OCI-LY7 (cell line): ENCODE data around the gene GPAT3. TPM values are rescaled to one million over a fixed set of nuclear protein-coding genes. Genes with fewer than 3 reads are reported as not detected.

Source experiments
- BruUV-seq: library from RNA; stranded (reverse); fragments of 400-500 nt; replicated peaks from 2 replicates; lab custom pipeline; 2021; lab: Mats Ljungman, UMichigan
- CTCF ChIA-PET: fragments of 300-600 bp; sonication (Branson Sonifier 250); formaldehyde crosslinking; loops from one replicate; lab custom pipeline; 2022; ENCODE audit warnings: antibody characterized with exemption; ENCODE audit not compliant: unreplicated experiment; lab: Charles Lee
- POLR2A ChIA-PET: fragments of 300-600 bp; sonication (Branson Sonifier 250); formaldehyde crosslinking; loops from one replicate; lab custom pipeline; 2022; ENCODE audit warnings: antibody characterized with exemption; lab: Charles Lee
- DNase-seq: peaks from one replicate; pipeline ENCODE4 v3.0.0-alpha.2; 2015; ENCODE audit warnings: low spot score
- H2AFZ ChIP-seq: fragments of 200-600 bp; sonication (generic), shearing (Covaris generic); 2 replicates; pipeline ENCODE4 v1.6.1; 2014; ENCODE audit warnings: mild to moderate bottlenecking, antibody characterized with exemption, low read length, moderate library complexity
- H3K27ac ChIP-seq: fragments of 200-600 bp; sonication (generic); 2 replicates; pipeline ENCODE4 v1.5.1; 2014; ENCODE audit warnings: mixed run types, low read depth, mild to moderate bottlenecking, moderate library complexity, low read length, inconsistent platforms; ENCODE audit not compliant: poor library complexity, severe bottlenecking
- H3K36me3 ChIP-seq: fragments of 200-600 bp; sonication (generic); 2 replicates; pipeline ENCODE4 v1.6.1; 2014; ENCODE audit warnings: mild to moderate bottlenecking, antibody characterized with exemption, low read length, moderate library complexity, mixed read lengths; ENCODE audit not compliant: insufficient read depth
- H3K4me1 ChIP-seq: fragments of 200-600 bp; sonication (generic); 2 replicates; pipeline ENCODE4 v1.5.1; 2014; ENCODE audit warnings: mild to moderate bottlenecking, low read length; ENCODE audit not compliant: insufficient read depth, poor library complexity, severe bottlenecking
- H3K4me2 ChIP-seq: fragments of 200-600 bp; sonication (generic); 2 replicates; pipeline ENCODE4 v1.6.1; 2014; ENCODE audit warnings: mild to moderate bottlenecking, low read length
- H3K4me3 ChIP-seq: fragments of 200-600 bp; sonication (generic); 2 replicates; pipeline ENCODE4 v1.5.1; 2014; ENCODE audit warnings: mild to moderate bottlenecking, low read depth, low read length; ENCODE audit not compliant: poor library complexity, severe bottlenecking
- H3K79me2 ChIP-seq: fragments of 200-600 bp; sonication (generic); 2 replicates; pipeline ENCODE4 v1.6.1; 2016; ENCODE audit warnings: low read depth, mild to moderate bottlenecking, low read length, moderate library complexity, mixed read lengths; ENCODE audit not compliant: insufficient read depth
- H3K9me2 ChIP-seq: fragments of 200-600 bp; sonication (generic); 2 replicates; pipeline ENCODE4 v1.6.1; 2016; ENCODE audit warnings: mild to moderate bottlenecking, low read length, mixed read lengths; ENCODE audit not compliant: insufficient read depth
- H3K9me3 ChIP-seq: fragments of 200-600 bp; sonication (generic); 2 replicates; pipeline ENCODE4 v1.6.1; 2014; ENCODE audit warnings: mild to moderate bottlenecking, mixed run types, low read length, mixed read lengths
- H4K20me1 ChIP-seq: fragments of 200-600 bp; sonication (generic); 2 replicates; pipeline ENCODE4 v1.6.1; 2014; ENCODE audit warnings: mild to moderate bottlenecking, antibody characterized with exemption, low read length, moderate library complexity, mixed read lengths; ENCODE audit not compliant: insufficient read depth
- CTCF ChIP-seq: fragments of 200-600 bp; sonication (generic); conservative IDR thresholded peaks from 2 replicates; pipeline ENCODE4 v1.5.1; 2014; ENCODE audit warnings: mild to moderate bottlenecking, antibody characterized with exemption, low read length, moderate library complexity, mixed read lengths
- EZH2phosphoT487 ChIP-seq: fragments of 200-600 bp; sonication (generic); IDR thresholded peaks from 2 replicates; pipeline ENCODE4 v1.6.1; 2018; ENCODE audit warnings: low read depth, borderline replicate concordance, mild to moderate bottlenecking, mixed run types, antibody characterized with exemption, low read length, moderate library complexity, mixed read lengths
- intact Hi-C: fragments of 100-400 bp; cut with micrococcal nuclease; formaldehyde crosslinking; loops from one replicate; pipeline ENCODE4 v1.10.0; 2022; ENCODE audit not compliant: unreplicated experiment
- total RNA-seq, 2 experiments: library from RNA; depleted of rRNA in 1 of 2; stranded (reverse); fragments of >200 nt in 1 of 2; shearing (Covaris generic) in 1 of 2; gene quantifications; 2 replicates each; pipeline ENCODE4 v1.2.3, GENCODE V29; 2014 to 2022

The GPAT3 gene
- total RNA-seq, 2 experiments from 2014 or later: 0.41 TPM; not detected in 1

- no TSS peak for BruUV-seq
- intact Hi-C loops: no loop called here
- Histone ChIP-seq H4K20me1 (no peaks in the 10 kb centered on the region), H3K9me3 (no peaks in the 10 kb centered on the region), H3K4me2 (no peak overlapping the region), H3K4me1 (no peaks in the 10 kb centered on the region), H3K36me3 (no peaks in the 10 kb centered on the region), H3K79me2 (no peaks in the 10 kb centered on the region), H3K4me3 (no peak overlapping the region), H3K27ac (no peak overlapping the region), H3K9me2 (no peaks in the 10 kb centered on the region), H2AFZ (no peak overlapping the region)
- DNase-seq: no peak
- ChIA-PET POLR2A (no interaction called here), CTCF (no interaction called here)
- TF ChIP-seq EZH2phosphoT487 (no peak), CTCF (no peak)
Observed at GRCh38 chr4:83561381-83561780, 25.5 kb downstream of the GPAT3 start.

- Histone ChIP-seq H3K4me2 (no peak overlapping the region), H3K9me3 (no peaks in the 10 kb centered on the region), H3K27ac (no peak overlapping the region), H3K4me3 (no peak overlapping the region), H3K9me2 (no peaks in the 10 kb centered on the region), H4K20me1 (no peaks in the 10 kb centered on the region), H3K79me2 (no peaks in the 10 kb centered on the region), H3K36me3 (no peaks in the 10 kb centered on the region), H3K4me1 (no peaks in the 10 kb centered on the region), H2AFZ (no peak overlapping the region)
- DNase-seq: no peak
- ChIA-PET CTCF (no interaction called here), POLR2A (no interaction called here)
- intact Hi-C loops: no loop called here
- no TSS peak for BruUV-seq
- TF ChIP-seq EZH2phosphoT487: no peak
- TF ChIP-seq CTCF: no peak
Observed at GRCh38 chr4:83563998-83564397, 28.1 kb downstream of the GPAT3 start.

DNA sequence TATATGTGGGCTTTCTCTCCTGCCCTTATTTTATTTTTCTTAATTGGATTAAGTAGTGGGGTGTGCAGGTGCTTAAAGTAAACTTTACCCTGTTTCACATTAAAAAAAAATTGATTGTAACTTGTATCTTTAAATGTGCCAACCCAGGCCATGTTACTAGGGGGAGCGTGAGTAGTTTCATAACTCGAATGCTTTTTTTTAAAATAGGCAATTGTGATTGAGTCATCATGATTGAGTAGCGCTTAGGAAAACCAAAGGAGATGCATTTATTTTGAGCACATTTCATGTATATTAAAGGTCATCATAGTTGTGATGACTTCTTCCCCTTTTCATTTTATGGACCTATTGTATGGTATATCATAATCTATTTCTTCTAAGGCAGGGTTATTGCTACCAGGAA lies 32.2 kb downstream of the GPAT3 start:
- CTCF ChIA-PET: no interaction called here
- no TSS peak for BruUV-seq
- POLR2A ChIA-PET: no interaction called here
- H3K4me2 ChIP-seq: no peak overlapping the region
- H3K27ac ChIP-seq: no peak overlapping the region
- no peaks in the 10 kb centered on the region for H3K9me2 ChIP-seq
- no peak overlapping the region for H2AFZ ChIP-seq
- no peaks in the 10 kb centered on the region for H3K79me2 ChIP-seq
- intact Hi-C loops: no loop called here
- H4K20me1 ChIP-seq: no peaks in the 10 kb centered on the region
- H3K36me3 ChIP-seq: no peaks in the 10 kb centered on the region
- H3K9me3 ChIP-seq: no peaks in the 10 kb centered on the region
- TF ChIP-seq EZH2phosphoT487: no peak
- TF ChIP-seq CTCF: no peak
- H3K4me3 ChIP-seq: no peak overlapping the region
- peaks cover 3% of the 10 kb centered on the region for H3K4me1 ChIP-seq
- no peak for DNase-seq
